GM19099 (cell line): ENCODE data around the gene VIPR2.

Experiments
- POLR2A ChIP-seq: IDR thresholded peaks from 3 replicates; pipeline ENCODE4 v1.6.1; 2011; ENCODE audit warnings: low read depth; ENCODE audit not compliant: insufficient read length; ENCODE audit errors: extremely low read depth

VIPR2 gene

GRCh38 chr7:159146084-159146858 lies 1.6 kb upstream of the VIPR2 start:
- no peak for TF ChIP-seq POLR2A

- TF ChIP-seq POLR2A, result no peak
These were observed 806 bp upstream of the VIPR2 start for GRCh38 chr7:159145490-159145855.

- no peak for TF ChIP-seq POLR2A
These were observed 598 bp downstream of the VIPR2 start for GRCh38 chr7:159143780-159144757.

- no peak for TF ChIP-seq POLR2A
These were observed 1.9 kb downstream of the VIPR2 start for GRCh38 chr7:159142730-159143129.

- no peak for TF ChIP-seq POLR2A
These were observed 2.5 kb downstream of the VIPR2 start for GRCh38 chr7:159142199-159142598.

GRCh38 chr7:159141660-159142059 lies 3.0 kb downstream of the VIPR2 start:
- no peak for TF ChIP-seq POLR2A

GRCh38 chr7:159141167-159141566 lies 3.5 kb downstream of the VIPR2 start:
- TF ChIP-seq POLR2A, result no peak

- TF ChIP-seq POLR2A, result no peak
These were observed 4.3 kb downstream of the VIPR2 start for GRCh38 chr7:159140170-159140910.

GRCh38 chr7:159139639-159140038 lies 5.0 kb downstream of the VIPR2 start:
- no peak for TF ChIP-seq POLR2A

- TF ChIP-seq POLR2A, result no peak
These were observed 5.5 kb downstream of the VIPR2 start for GRCh38 chr7:159139202-159139601.

- TF ChIP-seq POLR2A, result no peak
These were observed 6.2 kb downstream of the VIPR2 start for GRCh38 chr7:159138508-159138907.

GRCh38 chr7:159137906-159138305 lies 6.8 kb downstream of the VIPR2 start:
- TF ChIP-seq POLR2A, result no peak

GRCh38 chr7:159136846-159137245 lies 7.8 kb downstream of the VIPR2 start:
- no peak for TF ChIP-seq POLR2A

- TF ChIP-seq POLR2A, result no peak
These were observed 8.2 kb downstream of the VIPR2 start for GRCh38 chr7:159136442-159136841.

GRCh38 chr7:159136013-159136412 lies 8.7 kb downstream of the VIPR2 start:
- TF ChIP-seq POLR2A, result no peak

- no peak for TF ChIP-seq POLR2A
These were observed 13.8 kb downstream of the VIPR2 start for GRCh38 chr7:159130820-159131219.

GRCh38 chr7:159130199-159130775 lies 14.4 kb downstream of the VIPR2 start:
- TF ChIP-seq POLR2A, result no peak
